HUES64 (cell line): ENCODE results near the gene PREX1.

Source experiments
- H3K27ac ChIP-seq: 2 replicates; pipeline ENCODE4 v1.7.0; 2013; ENCODE audit warnings: low read depth, low read length, inconsistent platforms
- H3K27me3 ChIP-seq: 2 replicates; pipeline ENCODE4 v1.6.1; 2013; ENCODE audit warnings: mild to moderate bottlenecking, low read length; ENCODE audit not compliant: insufficient read depth
- H3K36me3 ChIP-seq: 2 replicates; pipeline ENCODE4 v1.6.1; 2013; ENCODE audit warnings: mild to moderate bottlenecking, low read length; ENCODE audit not compliant: insufficient read depth
- H3K4me1 ChIP-seq: 2 replicates; pipeline ENCODE4 v1.6.1; 2013; ENCODE audit warnings: mild to moderate bottlenecking, low read length, moderate library complexity; ENCODE audit not compliant: insufficient read depth
- H3K4me3 ChIP-seq: 2 replicates; pipeline ENCODE4 v1.5.1; 2013; ENCODE audit warnings: mild to moderate bottlenecking, low read length, moderate library complexity
- H3K9ac ChIP-seq: 2 replicates; pipeline ENCODE4 v1.6.1; 2013; ENCODE audit warnings: mild to moderate bottlenecking, low read depth, low read length
- H3K9me3 ChIP-seq: 2 replicates; pipeline ENCODE4 v1.6.1; 2013; ENCODE audit warnings: low read depth, low read length; ENCODE audit not compliant: insufficient read depth
- WGBS: fragments of 150-250, 120-280 bp; methylation state at CpG from one replicate; pipeline ENCODE4 v1.1.7; 2013; ENCODE audit warnings: missing lambda C conversion rate; 5-methylcytosine and 5-hydroxymethylcytosine counted together

The PREX1 gene

GRCh38 chr20:48711696-48712464 lies 115.9 kb downstream of the PREX1 start:
- no peak overlapping the region for H3K4me3 ChIP-seq
- H3K27me3 ChIP-seq = no peaks in the 10 kb centered on the region
- H3K9me3 ChIP-seq = no peaks in the 10 kb centered on the region
- no peaks in the 10 kb centered on the region for H3K4me1 ChIP-seq
- no peak overlapping the region for H3K9ac ChIP-seq
- no peak overlapping the region for H3K27ac ChIP-seq
- no peaks in the 10 kb centered on the region for H3K36me3 ChIP-seq
- WGBS = 91% methylated on average over 10 of the region's 10 CpGs

- no peak overlapping the region for H3K4me3 ChIP-seq
- H3K27ac ChIP-seq = no peak overlapping the region
- no peaks in the 10 kb centered on the region for H3K4me1 ChIP-seq
- 95% methylated on average over 4 of the region's 4 CpGs for WGBS
- no peaks in the 10 kb centered on the region for H3K27me3 ChIP-seq
- no peaks in the 10 kb centered on the region for H3K9me3 ChIP-seq
- H3K36me3 ChIP-seq = no peaks in the 10 kb centered on the region
- no peak overlapping the region for H3K9ac ChIP-seq
Measured at GRCh38 chr20:48711044-48711428, 116.8 kb downstream of the PREX1 start.

- H3K4me3 ChIP-seq = no peak overlapping the region
- H3K36me3 ChIP-seq = no peaks in the 10 kb centered on the region
- no peaks in the 10 kb centered on the region for H3K27me3 ChIP-seq
- H3K4me1 ChIP-seq = no peaks in the 10 kb centered on the region
- no peaks in the 10 kb centered on the region for H3K9me3 ChIP-seq
- no peak overlapping the region for H3K9ac ChIP-seq
- no peak overlapping the region for H3K27ac ChIP-seq
- 96% methylated on average over 14 of the region's 15 CpGs for WGBS
Measured at GRCh38 chr20:48710341-48711043, 117.3 kb downstream of the PREX1 start.

DNA sequence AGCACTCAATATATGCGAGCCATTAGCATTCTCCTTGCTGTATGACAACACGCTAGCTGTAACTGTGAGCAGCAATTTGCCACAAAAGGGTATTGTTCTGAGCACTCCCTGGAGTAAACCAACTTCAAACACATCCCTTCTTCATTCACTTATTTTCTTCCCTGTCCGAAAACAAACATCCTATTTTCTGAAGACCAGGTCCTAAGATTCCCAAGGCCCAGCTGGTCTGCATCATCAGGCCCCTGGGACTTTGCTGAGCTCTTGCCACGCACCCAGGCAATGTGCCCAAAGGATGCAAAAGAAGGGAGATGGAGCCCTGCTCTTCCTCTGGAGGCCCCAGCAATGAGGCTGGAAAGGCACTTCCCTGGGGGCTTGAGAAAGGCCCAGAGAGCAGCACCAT lies 118.1 kb downstream of the PREX1 start:
- Histone ChIP-seq H3K4me1 (no peaks in the 10 kb centered on the region), H3K27me3 (no peaks in the 10 kb centered on the region), H3K36me3 (no peaks in the 10 kb centered on the region), H3K4me3 (no peak overlapping the region), H3K9me3 (no peaks in the 10 kb centered on the region), H3K9ac (no peak overlapping the region), H3K27ac (no peak overlapping the region)
- WGBS = 94% methylated on average over 4 of the region's 4 CpGs

GRCh38 chr20:48709058-48709691 lies 118.6 kb downstream of the PREX1 start:
- H3K36me3 ChIP-seq = no peaks in the 10 kb centered on the region
- WGBS = 96% methylated on average over 18 of the region's 18 CpGs
- H3K9ac ChIP-seq = no peak overlapping the region
- no peaks in the 10 kb centered on the region for H3K9me3 ChIP-seq
- no peak overlapping the region for H3K4me3 ChIP-seq
- H3K4me1 ChIP-seq = no peaks in the 10 kb centered on the region
- no peak overlapping the region for H3K27ac ChIP-seq
- no peaks in the 10 kb centered on the region for H3K27me3 ChIP-seq

DNA sequence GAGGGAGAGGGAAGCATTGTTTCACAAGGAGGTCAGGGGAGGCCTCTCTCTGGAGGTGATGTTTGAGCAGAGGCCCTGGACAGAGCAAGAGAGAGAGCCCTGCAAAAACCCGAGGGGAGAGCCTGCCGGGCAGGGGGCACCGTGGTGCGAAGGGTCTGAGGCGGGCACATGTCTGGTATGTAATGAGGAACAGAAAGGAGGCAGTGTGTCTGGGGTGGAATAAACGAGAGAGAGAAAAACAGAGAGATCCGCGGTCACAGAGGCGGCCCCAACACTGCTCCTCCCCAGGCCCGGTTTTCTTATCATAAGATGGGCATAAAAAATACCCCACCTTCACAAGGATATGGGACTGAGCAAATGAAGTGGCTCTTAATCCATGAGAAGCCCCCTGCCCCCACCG lies 119.2 kb downstream of the PREX1 start:
- H3K4me1 ChIP-seq = no peaks in the 10 kb centered on the region
- H3K27me3 ChIP-seq = no peaks in the 10 kb centered on the region
- WGBS = 91% methylated on average over 10 of the region's 11 CpGs
- H3K4me3 ChIP-seq = no peak overlapping the region
- no peak overlapping the region for H3K9ac ChIP-seq
- no peaks in the 10 kb centered on the region for H3K36me3 ChIP-seq
- H3K9me3 ChIP-seq = no peaks in the 10 kb centered on the region
- no peak overlapping the region for H3K27ac ChIP-seq

DNA sequence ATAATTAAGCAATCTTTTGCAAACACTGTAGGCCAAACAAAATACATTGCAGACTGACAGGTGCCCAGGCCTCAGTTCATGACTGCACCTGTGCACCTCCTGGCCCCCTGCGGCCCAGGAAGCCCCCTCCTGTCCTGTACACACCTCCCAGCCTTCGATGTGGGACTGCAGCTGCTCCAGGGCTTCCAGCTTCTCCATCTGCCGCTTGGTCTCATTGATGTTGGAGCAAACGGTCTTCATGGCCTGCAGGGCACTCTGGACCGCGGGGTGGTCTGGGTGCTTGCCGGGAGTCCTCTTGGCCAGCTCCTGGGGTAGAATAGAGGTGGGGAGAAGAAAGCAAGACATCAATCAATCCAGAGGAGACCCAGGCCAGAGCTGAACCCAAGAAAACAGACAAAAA lies 119.7 kb downstream of the PREX1 start:
- Histone ChIP-seq H3K27ac (no peak overlapping the region), H3K4me1 (no peaks in the 10 kb centered on the region), H3K9ac (no peak overlapping the region), H3K36me3 (no peaks in the 10 kb centered on the region), H3K4me3 (no peak overlapping the region), H3K27me3 (no peaks in the 10 kb centered on the region), H3K9me3 (no peaks in the 10 kb centered on the region)
- WGBS = 92% methylated on average over 7 of the region's 7 CpGs

DNA sequence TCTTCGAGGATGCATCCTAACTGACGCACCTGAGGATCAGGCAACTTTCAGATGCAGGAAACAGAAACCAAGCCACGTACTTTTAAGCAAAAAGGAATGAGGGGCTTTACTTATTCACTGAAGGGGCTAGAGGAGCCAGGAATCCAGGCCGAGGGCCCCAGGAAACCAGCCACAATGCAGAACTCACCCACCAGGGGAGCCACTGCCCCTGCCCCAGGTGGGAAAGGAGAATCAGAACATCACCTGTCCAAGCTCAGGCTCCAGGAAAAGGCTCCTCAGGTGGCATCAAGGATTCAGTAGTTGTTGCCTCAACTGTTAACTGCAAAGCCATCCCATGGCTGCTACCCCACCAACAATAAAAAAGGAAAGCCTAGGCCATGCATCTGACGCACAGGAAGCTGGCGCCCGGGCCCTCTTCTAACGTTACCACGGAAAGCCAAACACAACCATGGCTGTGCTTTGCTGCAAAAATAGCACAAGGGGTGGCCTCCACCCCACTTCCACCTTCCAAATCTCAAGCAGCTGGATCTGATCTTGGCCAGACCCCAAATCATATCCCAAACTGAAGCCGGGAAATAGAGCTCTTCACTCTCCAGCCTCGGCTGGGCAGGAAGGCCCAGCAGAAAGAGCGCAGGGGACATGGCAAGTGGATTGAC lies 121.0 kb downstream of the PREX1 start:
- H3K9ac ChIP-seq = no peak overlapping the region
- H3K4me3 ChIP-seq = no peak overlapping the region
- no peaks in the 10 kb centered on the region for H3K4me1 ChIP-seq
- no peaks in the 10 kb centered on the region for H3K9me3 ChIP-seq
- no peaks in the 10 kb centered on the region for H3K36me3 ChIP-seq
- no peaks in the 10 kb centered on the region for H3K27me3 ChIP-seq
- H3K27ac ChIP-seq = no peak overlapping the region
- 93% methylated on average over 12 of the region's 12 CpGs for WGBS

DNA sequence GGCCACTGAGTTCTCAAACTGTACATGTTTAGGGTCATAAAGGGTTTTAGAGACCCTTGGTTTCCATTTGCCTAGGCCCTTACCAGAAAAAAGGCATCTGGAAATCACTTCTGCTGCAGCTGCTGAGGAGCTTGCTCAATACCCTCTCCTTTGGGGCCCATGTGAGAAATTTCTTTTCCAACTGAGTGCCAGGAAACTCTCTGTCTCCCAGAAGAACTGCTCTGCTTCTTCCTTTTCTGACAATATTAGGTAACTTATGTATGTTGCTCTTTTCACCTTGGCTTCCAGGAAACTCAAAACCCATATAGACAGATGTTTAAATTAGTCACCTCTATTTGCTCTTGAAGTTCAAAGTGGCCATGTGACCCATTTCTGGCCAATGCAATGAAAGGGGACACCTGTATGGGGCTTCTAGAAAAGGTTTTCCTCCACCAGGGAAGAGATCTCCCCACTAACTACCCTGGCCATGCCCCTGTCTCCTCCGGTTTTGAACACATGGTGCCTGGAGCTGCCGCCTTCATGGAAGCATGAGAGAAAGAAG lies 121.6 kb downstream of the PREX1 start:
- Histone ChIP-seq H3K36me3 (no peaks in the 10 kb centered on the region), H3K9me3 (no peaks in the 10 kb centered on the region), H3K9ac (no peak overlapping the region), H3K27me3 (no peaks in the 10 kb centered on the region), H3K4me1 (no peaks in the 10 kb centered on the region), H3K27ac (no peak overlapping the region), H3K4me3 (no peak overlapping the region)
- 90% methylated on average over 2 of the region's 2 CpGs for WGBS

DNA sequence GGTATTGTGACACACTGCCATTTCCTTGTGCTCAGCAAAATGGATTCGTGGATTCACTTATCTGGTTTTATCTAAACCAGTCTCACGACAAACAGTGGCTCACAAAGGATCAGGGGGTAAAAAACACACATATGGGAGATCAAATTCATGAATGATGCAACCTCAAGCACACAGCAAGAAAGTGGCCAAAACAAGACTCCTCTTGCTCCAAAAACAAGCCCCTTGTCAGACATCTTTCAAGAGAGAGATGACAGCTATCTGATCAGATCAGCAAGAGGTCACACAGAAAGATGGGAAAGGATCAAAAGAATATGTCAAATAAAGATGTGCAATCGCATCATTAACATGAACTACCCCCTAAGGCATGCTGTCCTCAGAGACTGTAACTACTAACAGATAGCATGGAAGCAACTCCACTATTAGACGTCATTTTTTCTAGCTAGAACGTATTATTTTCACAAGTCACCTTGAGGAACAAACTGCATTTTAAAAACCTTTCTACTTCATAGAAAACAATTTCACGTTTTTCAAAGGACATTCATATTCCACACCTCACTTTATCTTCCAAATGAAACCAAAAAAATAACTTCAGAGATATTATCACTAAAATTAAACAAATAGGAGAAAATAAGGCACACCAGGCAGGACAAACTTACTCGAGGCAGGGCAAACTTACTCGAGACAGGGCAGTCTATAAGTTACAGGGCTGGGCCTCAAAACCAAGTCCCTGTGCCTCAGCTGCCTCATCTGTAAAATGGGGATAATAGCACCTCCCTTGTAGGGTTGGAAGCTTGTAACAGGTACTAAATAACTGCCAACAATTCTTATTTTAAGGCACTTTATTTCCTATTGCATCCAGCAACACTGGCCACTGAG lies 122.3 kb downstream of the PREX1 start:
- 93% methylated on average over 8 of the region's 8 CpGs for WGBS

More for the DNA sequence above, 122.3 kb downstream of the PREX1 start:
- no peaks in the 10 kb centered on the region for H3K9me3 ChIP-seq
- no peaks in the 10 kb centered on the region for H3K27me3 ChIP-seq
- H3K9ac ChIP-seq = no peak overlapping the region
- H3K4me3 ChIP-seq = no peak overlapping the region
- no peak overlapping the region for H3K27ac ChIP-seq
- H3K4me1 ChIP-seq = no peaks in the 10 kb centered on the region
- no peaks in the 10 kb centered on the region for H3K36me3 ChIP-seq
